Measurements from ENCODE around the gene PNMT.

Gene PNMT

DNA sequence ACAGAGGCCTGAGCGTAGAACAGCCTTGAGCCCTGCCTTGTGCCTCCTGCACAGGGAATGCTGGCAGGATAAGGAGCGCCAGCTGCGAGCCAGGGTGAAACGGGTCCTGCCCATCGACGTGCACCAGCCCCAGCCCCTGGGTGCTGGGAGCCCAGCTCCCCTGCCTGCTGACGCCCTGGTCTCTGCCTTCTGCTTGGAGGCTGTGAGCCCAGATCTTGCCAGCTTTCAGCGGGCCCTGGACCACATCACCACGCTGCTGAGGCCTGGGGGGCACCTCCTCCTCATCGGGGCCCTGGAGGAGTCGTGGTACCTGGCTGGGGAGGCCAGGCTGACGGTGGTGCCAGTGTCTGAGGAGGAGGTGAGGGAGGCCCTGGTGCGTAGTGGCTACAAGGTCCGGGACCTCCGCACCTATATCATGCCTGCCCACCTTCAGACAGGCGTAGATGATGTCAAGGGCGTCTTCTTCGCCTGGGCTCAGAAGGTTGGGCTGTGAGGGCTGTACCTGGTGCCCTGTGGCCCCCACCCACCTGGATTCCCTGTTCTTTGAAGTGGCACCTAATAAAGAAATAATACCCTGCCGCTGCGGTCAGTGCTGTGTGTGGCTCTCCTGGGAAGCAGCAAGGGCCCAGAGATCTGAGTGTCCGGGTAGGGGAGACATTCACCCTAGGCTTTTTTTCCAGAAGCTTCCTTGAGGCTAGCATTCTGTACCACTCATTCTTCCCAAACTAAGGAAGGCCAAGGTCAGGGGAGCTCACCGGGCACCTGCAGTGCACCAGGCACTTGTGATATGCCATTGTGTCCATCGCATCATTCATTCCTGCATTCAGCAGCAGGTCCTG lies 1.9 kb downstream of the PNMT start:
- DNase-seq (ENCODE audit: low read depth): no peak

DNA sequence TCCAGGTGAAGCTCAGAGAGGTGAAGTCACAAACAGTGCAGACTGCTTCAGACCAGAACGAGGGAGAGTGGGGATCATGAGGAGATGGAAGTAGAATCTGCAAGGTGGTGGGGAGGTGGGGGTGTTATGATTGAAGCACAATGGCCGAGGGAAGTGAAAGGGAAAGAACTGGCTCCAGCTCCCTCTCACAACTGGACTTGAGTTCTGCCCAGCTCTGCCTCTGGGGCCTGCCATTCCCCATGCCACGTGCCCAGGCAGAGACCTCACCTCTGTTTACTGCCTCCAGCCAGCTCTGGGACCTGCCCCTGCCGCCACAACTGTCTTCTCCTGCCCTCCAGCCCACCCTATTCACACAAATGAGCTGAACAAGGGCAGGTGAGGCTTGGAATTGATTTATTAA lies 2.5 kb downstream of the PNMT start:
- DNase-seq (ENCODE audit: low read depth): no peak

DNA sequence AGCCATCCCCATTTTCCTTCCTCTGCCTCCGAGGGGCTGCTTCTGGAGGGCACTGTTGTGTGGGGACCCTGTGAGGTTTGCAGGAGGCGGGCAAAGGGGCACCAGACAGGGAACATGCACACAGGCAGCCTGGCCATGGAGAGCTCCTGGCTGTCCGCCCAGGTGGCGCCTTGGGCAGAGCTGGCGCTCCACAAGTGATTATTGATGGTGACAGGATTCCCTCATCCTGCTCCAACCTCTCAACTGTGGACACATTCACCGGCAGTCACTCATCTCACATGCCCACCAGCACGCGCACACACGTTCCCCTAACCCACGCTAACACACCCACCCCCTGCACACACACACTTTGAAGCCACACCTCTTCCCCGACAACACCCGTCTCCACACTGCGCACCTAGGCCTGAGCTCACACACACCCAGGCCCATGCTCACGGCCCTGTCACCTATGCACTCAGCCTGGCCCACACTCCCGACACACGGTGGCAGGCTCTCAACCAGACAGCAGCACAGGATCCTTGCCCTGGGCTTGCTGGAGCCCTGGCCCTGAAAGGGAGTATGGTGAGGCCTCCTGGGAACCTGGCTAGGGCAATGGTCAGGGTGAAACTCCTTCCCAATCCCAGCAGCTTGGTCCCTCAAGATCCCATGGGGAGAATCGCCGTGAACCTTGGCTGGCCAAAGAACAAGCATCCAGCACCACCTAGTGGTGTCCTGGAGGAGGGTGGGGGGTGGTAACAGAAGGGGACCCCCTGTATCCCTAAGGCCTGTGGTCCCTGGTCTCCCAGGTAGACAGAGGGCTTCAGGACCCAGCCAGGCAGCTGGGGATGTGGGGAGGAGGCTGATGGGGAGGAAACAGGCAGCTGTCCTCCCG lies 3.6 kb downstream of the PNMT start:
- DNase-seq (ENCODE audit: low read depth): no peak

DNA sequence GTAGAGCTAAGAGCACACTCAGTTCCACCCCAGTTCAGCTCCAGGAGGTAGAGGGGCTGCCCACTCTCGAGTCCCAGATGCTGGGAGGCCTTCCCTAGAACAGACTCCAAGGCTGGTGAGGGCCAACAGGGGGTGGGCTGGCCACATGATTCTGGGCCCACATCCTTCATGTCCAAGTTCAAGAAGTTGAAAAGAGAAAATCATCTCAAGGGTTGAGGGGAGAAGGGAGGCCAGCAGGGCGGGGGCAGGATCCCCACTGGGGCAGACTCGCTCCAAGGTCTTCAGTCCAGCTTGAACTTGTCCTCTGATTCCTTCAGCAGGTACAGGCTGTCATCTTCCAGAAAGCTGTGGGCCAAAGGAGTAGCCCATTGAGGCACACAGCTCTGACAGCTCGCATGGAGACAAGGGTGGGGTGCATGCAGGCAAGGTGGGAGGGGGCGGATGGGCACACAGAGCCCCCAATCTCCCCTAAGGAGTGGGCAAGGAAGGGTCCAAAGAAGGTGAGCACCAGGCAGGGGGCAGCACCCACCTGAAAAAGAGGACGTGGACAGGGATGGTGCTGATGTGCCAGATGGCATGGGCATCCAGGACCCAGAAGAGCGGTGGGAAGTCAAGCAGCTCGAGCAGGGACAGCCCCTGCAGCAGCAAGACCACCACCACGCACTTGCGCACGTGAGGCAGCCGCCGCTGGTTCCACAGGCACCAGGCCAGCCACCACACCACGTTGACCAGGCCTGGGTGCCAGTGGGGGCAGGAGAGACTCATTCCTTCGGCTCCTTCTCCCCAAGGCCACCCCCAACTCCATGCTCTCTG lies 4.5 kb downstream of the PNMT start:
- DNase-seq (ENCODE audit: low read depth): no peak

DNA sequence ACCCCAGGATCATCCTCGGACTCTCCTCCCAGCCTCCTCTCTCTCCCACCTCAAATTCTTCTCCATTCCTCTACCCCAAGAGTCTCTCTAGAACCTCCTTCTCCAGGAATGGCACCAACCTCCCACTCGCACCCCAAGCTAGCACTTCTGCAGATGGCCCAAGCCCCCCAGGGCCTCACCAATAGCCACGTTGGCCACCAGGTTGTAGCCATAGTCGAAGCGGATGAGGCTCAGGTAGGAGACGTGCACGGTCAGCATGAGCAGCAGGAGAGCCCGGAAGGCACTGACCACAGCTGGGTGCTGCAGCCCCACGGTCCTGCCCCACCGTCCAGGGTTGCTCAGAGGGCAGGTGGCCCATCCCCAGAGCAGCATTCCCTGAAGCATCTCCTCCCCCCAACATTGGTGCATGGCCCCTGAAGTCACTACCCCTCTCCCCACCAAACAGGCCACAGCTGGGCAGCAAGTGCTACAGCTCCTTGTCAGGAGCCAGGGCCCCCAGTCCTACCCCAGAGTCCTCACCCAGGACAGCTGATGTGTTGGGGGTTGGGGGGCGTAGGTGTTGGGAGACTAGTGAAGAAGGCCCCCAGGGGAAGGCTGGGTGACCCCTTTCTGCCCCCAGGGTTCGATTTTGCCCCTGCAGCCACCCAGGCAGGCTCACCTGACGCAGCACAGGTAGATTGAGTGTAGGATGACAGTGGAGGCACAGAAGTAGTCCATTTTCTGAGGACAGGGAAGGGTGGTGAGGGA lies 5.3 kb downstream of the PNMT start:
- no peak for DNase-seq (ENCODE audit: low read depth)

DNA sequence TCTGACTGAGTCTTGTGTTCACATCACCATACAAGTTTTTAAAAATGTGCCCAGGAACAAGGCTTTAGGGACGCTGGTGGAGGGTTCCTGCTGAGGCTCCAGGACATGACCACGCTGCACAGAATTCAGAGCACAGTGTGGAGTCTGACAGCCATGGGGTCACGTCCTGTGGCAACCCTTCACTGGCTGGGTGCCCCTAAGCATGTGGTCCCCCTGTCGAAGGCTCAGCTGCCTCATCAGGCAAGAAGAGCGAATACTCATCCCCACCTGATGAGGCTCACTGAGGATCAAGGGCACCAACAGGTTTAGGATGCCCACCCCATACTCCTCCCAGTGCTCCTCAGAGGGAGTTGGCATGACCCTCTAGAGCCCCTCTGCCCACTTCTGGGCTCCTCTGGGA lies 5.9 kb downstream of the PNMT start:
- no peak for DNase-seq (ENCODE audit: low read depth)

DNA sequence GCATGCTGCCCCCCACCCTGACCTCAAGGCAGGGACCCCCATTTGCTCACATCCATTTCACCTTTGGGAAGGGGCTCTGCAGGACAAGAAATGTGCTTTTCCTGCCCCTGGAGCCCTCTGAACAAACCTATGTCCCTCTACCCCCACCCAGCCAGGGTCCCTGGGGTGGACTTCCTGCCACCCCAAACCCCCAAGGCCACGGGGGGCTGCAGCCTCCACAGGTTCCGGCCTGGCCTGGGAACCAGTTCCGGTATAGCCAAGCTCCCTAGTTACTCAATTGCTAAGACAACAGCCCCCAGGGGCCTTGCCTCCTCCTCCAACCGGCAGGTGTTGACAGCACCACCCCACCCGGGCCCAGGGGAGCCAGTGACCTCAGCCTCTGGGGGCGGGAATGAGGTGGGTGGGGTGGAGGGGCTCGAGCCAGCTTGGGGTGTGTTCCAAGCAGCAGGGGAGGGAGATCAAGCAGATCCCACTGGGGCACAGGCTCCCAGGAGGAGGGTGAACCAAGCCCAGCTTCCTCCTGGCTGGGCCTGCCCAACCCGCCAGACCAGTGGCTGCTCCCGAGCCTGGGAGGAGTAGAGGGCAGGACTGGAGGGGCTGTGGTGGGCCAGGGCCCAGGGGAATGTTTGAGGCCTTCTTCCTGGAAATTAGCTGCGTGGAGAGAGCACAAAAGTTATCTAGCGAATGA lies 6.6 kb downstream of the PNMT start:
- DNase-seq (ENCODE audit: low read depth): no peak

DNA sequence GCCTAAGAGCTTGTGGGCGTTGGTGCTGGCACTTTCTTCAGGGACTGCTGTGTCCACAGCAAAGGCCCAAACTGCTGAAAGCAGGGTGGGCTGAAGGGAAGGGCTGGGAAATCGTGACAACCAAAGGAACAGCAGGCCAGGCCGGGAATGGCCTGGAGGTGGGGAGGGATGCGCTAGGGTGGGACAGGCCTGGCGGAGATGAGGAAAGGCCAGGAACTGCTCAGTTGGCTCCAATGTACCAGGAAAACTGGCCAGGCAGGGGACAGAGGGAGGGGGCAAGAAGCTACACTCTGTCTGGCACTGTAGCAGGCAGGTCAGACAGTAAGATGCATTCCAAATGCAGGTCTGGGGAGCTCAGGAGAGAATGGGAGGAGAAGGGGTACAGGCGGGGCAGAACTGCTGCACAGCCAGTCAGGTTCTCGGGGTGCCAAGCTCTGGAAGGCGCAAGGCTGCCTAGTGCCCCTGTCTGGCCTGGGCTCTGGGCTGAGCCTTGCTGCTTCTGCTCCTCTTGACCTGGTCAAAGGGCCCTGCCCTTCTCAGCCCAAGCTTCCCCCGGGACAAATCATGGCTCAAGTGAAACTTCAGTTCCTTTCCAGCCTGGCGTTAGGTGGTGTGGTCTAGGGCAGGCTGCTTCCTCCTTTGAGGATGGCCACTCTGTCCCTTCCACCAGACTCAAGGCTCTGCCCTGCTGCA lies 7.3 kb downstream of the PNMT start:
- DNase-seq (ENCODE audit: low read depth): no peak

DNA sequence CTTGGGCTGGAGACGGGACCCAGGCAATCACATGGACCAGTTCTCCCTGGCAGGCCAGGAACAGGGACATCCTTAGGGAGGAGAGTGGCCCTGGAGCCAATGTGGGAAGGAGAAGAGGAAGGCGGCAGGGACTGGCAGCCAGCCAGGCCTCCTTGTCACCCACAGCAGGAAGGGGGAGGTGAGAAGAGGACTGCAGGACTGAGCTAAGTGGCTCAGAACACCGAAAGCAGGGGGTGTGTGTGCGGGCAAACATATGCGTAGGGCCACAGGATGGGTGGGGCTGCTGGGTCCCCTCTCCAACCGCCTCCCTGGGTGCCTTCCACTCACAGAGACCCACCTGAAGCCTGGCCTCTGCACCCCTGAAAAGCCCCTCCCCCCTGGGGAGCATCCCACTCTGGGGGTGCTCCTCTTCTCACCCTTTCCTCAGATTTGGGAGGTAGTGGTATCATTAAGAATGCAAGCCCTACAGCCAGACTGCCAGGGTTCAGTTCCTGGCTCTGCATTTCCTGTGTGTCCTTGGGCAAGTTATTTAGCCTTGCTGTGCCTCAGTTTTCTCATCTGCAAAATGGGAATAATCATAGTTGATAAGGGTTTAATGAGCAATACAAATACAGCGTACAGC lies 8.1 kb downstream of the PNMT start:
- peak; percentile 16 for DNase-seq (ENCODE audit: low read depth)

DNA sequence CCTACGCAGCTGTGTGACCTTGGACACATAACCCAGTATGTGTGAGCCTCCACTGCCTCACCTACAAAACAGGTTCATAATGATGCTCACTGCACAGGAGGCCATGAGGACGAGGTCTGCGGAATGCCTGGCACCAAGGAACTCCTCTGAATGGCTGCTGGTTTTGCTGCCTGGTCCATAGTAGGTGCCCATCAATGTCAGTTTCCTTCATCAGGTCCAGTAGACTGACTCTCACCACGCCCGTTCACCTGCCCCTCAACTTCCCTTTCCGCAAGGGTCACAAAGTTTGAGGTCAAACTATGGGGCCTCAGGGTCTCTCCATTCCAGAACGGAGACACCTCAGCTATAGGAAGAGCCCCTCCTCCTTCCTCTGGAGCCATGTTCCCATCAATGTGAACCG lies 8.8 kb downstream of the PNMT start:
- no peak for DNase-seq (ENCODE audit: low read depth)

DNA sequence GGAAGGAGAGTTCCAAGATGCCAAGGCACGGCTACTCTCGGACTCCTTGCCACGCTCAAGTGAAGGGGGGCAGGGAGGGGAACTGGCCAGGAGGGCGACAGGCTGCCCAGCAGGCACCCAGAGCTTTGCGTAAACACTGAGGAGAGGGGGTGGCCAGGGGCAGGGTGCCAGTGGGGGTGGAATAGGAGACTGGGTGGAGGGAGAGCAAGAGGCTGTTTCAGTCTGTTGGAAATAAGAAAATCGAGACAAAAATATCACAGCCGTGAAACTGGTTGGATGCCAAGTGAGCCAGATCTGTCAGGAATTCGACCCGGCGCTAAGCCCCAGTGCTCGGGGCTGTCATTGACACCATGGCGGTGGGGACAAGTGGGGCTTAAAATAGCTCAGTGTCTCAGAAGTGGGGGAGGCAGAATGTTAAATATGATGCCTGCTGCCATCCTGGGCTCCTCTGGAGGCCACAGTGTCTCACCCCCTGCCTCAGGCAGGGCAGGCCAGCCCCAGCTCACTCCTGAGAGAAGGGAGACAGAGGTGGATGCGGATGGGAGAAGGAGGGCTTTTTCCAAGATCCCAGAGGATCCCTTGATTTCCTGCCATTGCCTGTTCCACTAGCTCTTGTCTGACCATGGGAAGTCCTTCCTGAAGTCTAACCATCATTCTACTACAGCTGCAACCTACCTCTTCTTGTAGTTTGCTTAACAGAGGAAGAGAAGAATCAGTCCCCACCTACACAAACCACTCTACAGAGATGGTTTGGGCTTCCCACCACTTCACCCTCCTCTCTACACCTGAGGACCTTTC lies 9.5 kb downstream of the PNMT start:
- DNase-seq (ENCODE audit: low read depth): no peak

DNA sequence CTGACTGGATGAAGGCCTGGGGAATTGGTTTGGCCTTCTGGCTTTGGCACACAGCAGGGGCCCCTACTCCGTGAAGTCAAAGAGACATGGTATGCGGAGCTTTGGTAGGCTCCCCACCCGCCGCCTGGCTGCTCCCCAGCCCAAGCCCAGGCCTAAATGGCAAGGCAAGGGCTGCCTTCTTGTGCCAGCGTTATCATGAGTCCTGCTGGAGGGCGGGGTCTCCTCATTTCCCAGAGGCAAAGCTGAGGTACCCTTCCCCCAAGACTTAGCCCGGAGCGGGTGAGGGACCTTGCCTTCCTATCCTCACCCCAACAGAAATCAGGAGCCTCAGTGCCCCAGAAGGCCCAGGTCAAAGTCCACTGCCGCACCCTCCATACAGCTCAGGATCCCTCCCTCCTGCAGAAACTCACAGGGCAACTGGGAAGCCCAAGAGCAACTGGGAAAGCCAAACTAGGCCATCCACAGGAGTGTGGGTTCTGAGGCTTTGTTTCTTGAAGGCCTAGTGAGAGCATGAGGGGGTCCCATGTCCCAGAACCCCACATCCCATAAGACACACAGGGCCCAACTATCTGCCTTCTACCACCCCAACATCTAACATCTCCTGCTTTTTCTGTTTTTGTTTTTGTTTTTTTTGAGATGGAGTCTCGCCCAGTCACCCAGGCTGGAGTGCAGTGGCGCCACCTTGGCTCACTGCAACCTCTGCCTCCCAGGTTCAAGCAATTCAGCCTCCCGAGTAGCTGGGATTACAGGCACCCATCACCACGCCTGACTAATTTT lies 10.3 kb downstream of the PNMT start:
- no peak for DNase-seq (ENCODE audit: low read depth)

DNA sequence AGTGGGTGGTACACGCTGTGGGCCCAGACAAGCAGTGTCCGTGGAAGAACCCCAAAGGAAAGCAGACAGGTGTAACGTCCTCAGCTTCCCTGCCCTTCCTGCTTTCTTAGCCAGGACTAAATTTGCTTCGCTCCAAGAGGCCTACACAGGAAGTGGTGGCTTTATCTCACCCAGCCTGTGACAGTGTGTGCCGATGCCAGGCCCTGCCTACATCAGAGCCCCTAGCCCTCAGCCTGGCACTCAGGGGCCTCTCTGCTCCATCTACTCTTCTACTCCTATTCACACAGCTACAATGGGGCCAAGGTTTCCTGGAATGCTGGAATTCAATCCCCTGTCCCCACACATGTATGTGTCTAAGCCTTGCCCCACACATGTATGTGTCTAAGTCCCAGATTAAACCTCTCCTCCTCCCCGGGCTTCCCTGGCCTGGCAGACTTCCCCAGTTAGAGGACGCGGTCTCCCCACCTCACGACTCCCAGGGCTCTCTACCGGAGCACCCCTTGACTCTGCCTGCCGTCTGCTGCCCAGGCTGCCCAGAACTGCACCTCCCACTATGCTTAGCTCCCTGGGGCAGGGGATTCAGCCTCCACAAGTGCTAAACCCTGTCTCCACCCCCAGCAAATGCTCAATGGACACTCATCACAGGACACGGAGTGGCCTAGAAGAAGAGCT lies 11.4 kb downstream of the PNMT start:
- no peak for DNase-seq (ENCODE audit: low read depth)

DNA sequence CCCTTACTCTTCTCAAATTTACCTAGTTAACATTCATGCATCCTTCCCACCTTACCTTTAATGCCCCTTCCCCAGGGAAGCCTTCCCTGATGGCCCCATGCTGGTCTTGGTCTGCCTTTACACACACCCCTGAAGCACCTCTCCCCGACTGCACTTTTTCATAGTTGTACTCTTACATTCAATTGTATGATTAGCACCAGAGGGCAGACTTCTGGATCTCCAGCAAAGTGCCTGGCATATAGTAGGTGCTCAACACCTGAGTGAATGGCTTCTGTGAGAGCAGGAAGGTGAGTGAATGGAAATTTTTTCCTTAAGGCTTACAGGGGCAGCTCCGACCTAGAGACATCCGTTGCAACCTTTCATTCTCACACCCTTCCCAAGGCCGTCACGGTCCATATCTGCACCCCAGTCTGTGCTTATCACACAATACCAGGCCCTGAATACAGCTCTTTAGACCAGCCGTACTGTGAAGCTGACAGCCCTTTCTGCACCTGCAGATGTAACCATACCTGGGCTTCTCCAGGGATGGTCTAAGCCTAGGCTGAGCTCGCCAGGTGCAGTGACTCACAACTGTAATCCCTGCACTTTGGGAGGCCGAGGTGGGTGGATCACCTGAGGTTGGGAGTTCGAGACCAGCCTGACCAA lies 15.2 kb downstream of the PNMT start:
- DNase-seq (ENCODE audit: low read depth): no peak

DNA sequence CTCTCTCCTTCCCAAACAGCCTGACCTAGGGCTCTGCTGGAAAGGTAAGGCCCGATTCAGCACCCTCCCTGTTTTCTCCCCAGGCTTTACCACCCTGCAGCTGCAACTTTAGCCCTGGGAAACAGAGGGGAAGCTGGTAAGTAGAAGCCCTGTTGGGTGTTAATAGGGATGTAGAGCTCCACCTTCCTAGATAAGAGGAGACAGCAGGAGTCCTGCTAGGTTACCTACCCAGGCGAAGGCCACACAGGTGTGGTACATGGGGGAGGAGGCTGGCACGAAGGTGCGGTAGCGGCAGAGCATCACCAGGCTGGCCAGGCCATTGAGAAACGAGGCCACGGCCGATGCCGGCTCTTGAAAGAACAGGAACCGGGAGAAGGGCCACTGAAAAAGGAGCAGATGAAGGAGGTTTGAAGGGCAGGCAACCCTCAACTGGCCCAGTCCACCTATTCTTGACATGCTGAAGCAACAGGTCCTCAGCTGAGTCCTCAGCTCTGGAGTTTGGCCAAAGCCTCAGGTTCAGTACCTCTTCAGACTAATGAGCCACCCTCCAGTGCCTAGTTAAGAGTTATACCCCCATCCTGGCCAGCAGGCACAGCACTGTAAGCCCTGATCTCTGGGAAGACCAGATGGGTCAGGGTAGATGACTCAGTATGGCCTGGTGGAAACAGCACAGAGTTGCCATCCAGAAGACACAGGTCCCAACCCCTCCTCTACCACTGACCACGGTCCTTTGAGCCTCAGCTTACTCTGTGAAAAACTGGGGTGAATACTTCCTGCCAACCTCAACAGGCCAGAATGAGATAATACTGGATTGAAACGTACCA lies 16.3 kb downstream of the PNMT start:
- no peak for DNase-seq (ENCODE audit: low read depth)

DNA sequence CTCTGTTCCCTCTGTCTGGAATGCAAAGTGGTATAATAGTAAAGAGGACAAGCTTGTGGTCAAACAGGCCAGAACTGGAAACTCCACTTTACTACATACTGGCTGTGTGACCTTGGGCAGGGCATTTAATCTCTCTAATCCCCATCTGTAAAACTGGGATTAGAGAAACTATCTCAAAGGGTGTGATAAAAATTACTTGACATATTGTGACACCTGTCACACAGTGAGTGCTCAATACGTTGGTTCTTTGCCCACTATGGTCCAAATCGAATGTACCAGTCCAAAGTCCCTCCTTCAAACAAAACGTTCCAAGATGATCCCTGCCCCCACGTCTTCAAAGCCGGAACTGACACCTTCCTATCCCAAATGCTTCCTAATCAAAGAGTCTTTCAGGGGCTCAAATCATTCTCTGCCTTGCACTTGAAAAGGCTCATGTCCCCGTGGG lies 18.9 kb downstream of the PNMT start:
- DNase-seq (ENCODE audit: low read depth): no peak
